ENCODE results near the gene CFH.

DNA sequence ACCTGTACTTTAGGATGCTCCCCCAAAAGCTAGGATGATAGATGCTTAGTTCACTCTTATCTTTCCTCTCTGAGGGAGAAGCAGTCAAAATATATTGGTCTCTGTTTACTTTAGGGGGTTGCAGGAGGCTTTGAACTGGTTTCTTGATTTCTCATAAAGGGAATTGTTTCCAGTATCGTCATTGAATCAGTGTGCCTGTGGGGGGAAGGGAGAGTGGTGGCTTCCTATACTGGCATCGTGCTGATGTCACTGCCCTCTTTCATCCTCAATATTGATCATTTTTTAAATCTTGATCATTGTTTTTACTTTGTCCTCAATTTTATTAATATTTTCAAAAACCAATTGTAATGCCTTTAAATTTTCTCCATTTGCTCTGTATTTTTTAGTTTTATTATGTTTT lies 82.6 kb downstream of the CFH start:
- TF ChIP-seq POLR2A (IDR thresholded peaks at IDR 0.05) = no peak
- TF ChIP-seq, protein P1, sequence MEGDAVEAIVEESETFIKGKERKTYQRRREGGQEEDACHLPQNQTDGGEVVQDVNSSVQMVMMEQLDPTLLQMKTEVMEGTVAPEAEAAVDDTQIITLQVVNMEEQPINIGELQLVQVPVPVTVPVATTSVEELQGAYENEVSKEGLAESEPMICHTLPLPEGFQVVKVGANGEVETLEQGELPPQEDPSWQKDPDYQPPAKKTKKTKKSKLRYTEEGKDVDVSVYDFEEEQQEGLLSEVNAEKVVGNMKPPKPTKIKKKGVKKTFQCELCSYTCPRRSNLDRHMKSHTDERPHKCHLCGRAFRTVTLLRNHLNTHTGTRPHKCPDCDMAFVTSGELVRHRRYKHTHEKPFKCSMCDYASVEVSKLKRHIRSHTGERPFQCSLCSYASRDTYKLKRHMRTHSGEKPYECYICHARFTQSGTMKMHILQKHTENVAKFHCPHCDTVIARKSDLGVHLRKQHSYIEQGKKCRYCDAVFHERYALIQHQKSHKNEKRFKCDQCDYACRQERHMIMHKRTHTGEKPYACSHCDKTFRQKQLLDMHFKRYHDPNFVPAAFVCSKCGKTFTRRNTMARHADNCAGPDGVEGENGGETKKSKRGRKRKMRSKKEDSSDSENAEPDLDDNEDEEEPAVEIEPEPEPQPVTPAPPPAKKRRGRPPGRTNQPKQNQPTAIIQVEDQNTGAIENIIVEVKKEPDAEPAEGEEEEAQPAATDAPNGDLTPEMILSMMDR (IDR thresholded peaks at IDR 0.05) = no peak
- no peak for TF ChIP-seq POLR2AphosphoS5 (IDR thresholded peaks at IDR 0.05; ENCODE audit: insufficient read depth in 1 of 2, low read depth in 1 of 2)
